ENCODE data around the gene STAT1.
"Not testable (repeated sequence)": the region's sequence is repeated elsewhere in the genome, so short reads cannot be mapped to it uniquely, and the experiment has no call there.

STAT1 gene

GRCh38 chr2:191006997-191007783 is 6.8 kb downstream of the STAT1 start:
- no peak for DNase-seq (ENCODE audit: low spot score)

DNA sequence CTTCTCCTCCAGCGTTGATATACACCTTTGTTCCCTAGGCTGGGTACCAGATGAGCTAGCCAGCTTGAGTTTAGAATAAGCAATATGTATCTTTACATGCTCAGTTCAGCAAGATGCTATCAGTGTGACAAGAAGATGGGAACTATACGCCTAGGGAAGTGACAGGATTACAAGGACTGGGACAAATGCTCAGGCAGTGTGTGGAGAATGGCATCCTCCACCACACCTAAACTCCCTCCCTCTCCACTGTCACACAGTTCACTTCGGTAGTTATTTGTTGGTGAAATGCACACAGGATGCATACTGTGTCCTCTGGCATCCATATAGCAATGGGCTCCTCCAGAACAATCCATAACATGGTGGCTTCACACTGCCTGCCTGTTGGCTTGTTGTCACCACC is 7.7 kb downstream of the STAT1 start:
- DNase-seq (ENCODE audit: low spot score): no peak

DNA sequence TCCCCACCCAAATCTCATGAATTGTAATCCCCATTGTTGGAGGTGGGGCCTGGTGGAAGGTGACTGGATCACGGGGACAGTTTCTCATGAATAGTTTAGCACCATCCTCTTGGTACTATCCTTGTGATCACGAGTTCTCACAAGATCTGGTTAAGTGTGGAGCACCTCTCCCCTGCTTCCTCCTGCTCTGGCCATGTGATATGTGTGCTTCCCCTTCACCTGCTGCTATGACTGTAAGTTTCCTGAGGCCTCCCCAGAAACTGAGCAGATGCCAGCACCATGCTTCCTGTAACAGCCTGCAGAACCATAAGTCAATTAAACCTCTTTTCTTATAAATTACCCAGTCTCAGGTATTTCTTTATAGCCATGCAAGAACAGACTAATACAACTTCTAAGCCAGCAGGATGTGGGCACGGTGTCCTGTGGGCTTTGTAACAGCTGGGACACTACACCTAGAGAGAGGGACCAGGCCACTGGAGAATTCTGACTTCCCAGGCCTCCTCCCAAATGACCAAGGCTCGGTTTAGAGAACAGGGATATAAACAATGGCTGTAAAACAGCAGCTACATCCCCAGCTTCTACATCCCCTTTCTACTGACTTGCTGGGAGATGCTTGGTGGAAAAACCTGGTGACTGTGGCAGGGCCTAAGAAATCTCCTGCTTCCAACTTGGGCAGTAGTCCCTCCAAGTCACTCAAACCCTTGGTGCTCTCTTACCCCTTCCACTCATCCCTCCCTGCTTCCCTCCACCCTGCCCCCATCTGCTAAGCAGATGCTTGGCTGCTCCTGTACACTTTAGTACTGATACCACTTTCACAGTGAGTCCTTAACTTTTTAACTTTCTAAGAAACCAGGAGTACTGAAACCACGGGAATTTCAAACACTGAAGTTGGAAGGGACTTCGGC is 10.3 kb downstream of the STAT1 start:
- DNase-seq (ENCODE audit: low spot score): no peak

DNA sequence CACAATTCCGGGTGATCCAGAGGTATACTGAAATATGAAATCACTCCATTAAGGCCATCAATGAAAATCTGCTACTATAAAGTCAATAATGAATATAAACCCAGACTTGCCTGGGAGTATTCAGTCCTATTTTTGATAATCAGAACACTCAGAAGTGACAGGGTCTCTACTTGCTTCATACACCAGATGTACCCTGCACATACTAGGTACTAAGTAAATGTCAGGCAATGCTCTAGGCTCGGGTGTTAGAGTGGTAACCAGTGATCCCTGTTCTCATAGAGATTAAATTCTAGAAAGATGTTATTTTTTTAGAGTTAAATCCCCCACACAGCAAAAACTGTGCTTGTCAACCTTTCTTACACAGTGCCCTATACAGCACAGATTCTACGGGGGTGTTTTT is 12.3 kb downstream of the STAT1 start:
- no peak for DNase-seq (ENCODE audit: low spot score)

GRCh38 chr2:191001032-191001431 is 12.9 kb downstream of the STAT1 start:
- no peak for DNase-seq (ENCODE audit: low spot score)

- no peak for DNase-seq (ENCODE audit: low spot score)
These were observed 13.9 kb downstream of the STAT1 start for GRCh38 chr2:190999949-191000665.

DNA sequence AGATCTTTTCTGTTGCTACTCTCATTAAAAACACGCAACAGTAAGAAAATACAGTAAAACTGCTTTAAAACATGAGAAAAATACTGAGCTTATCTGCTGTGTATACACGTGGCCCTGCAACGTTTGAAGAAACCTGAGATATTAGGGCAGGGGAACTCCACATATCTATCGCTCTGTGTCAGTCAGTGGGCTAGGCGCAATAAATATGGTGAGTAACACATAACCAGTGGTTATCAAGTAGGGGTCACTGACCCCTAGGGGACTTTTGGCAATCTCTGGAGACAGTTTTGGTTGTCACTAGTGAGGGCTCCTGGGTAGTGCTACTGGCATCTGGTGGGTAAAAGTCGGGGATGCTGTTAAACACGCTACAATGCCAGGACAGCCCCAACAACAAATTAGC is 14.9 kb downstream of the STAT1 start:
- no peak for DNase-seq (ENCODE audit: low spot score)

DNA sequence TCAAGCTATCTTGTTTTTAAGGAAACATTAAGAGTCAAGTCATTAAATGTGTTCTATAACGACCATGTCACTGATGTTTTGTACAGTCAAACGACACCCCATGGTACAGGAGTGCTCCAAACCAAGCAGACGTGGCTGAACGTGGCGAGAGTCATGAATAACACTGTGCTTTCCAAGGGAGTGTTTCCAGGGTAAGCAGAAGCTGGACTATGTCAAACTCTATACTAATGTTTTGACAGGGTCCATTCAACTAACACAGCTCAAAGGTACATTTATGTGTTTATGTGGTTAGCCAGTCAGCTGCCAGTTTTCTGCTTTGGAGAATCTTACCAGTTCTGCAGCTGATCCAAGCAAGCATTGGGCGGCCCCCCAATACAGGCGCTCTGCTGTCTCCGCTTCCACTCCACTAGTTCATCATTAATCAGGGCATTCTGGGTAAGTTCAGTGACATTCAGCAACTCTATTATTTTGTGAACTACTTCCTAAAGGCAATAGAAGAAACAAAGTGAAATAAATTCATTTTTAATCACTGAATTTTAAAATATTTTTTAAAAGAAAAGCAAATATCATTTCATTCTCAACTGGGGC is 16.4 kb downstream of the STAT1 start:
- DNase-seq (ENCODE audit: low spot score): no peak

- no peak for DNase-seq (ENCODE audit: low spot score)
These were observed 17.0 kb downstream of the STAT1 start for GRCh38 chr2:190996947-190997346.

- DNase-seq (ENCODE audit: low spot score): no peak
These were observed 17.5 kb downstream of the STAT1 start for GRCh38 chr2:190996338-190996946.

DNA sequence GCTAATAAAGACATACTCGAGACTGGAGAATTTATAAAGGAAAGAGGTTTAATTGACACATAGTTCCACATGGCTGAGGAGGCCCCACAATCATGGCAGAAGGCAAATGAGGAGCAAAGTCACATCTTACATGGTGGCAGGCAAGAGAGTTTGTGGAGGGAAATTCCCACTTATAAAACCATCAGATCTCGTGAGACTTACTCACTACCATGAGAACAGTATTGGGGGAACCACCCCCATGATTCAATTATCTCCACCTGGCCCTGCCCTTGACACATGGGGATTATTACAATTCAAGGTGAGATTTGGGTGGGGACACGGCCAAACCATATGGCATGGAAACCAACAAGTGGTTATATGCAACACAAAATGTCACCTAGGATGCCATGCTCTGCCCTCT is 18.7 kb downstream of the STAT1 start:
- not testable (repeated sequence) for DNase-seq (ENCODE audit: low spot score)

- DNase-seq (ENCODE audit: low spot score): no peak
These were observed 19.8 kb downstream of the STAT1 start for GRCh38 chr2:190994148-190994547.

DNA sequence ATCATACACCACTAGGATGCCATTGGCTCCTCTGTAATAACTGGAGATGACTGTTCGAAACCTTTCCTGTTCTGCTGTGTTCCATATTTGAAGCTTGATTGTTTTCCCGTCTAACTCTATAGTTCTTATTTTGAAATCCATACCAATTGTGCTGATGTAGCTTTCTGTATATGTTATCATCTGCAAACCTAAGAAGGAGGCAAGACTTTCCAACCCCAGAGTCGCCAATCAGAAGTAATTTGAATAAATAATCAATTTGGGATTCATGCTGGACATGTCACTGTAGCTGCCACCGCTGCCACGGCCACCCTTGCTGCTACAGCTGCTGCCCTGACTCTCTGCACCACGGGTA is 20.7 kb downstream of the STAT1 start:
- no peak for DNase-seq (ENCODE audit: low spot score)

DNA sequence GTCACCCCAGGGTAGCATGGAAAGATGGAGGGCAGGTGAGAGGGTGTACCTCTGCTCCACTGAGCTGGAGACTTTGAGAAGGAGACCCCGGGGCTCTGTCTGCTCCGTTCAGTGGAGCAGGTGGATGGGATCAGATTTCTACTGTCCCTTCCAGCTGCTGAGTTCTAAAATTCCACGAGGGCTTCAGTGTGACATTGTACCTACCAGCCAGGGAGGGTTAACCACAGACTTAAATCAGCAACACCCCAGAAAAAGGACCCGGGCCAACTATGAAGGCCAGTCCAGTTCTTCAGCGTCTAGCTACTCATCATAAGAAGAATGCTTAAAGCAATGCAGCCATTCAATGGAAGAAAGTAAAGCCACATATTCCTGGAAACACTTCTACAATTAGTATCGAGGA is 23.8 kb downstream of the STAT1 start:
- no peak for DNase-seq (ENCODE audit: low spot score)

- DNase-seq (ENCODE audit: low spot score): no peak
These were observed 25.1 kb downstream of the STAT1 start for GRCh38 chr2:190988910-190989309.

- DNase-seq (ENCODE audit: low spot score): no peak
These were observed 26.0 kb downstream of the STAT1 start for GRCh38 chr2:190987938-190988337.

DNA sequence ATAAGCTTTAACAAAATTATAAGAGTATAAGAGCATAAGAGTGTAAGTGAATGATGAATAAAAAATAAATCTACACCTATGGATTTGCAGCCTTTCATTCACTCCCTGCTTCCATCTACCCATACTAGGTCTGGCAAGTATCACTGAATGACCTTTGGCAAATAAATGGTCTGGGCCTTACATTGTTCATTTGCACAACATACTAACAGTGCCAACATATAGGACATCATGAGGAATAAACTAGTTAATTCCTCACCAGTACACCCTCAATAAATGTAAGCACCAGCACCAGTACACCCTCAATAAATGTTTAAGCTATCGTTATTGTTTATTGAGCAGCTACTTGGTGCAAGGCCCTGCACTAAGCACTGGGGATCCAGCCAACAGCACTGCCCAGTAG is 26.9 kb downstream of the STAT1 start:
- no peak for DNase-seq (ENCODE audit: low spot score)

GRCh38 chr2:190986221-190986953 is 27.6 kb downstream of the STAT1 start:
- DNase-seq (ENCODE audit: low spot score): no peak

DNA sequence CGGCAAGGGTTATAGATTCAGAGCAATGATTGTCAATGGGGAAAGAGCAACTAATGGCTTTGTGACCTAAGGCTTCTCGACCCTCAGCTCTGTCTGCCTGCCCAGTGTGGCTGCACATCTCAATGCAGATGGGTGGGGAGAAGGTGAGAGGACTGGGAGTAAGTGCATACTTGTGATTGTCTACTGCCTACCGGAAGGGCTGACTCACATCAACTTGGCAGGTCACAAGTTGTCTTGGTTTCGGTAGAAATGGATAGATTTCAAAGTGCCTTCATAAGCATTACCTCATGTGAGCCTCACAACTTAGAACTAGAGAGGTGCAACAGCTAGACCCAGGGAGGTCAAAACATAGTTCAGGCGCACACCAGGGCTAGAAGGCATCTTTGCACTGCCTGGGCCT is 29.4 kb downstream of the STAT1 start:
- no peak for DNase-seq (ENCODE audit: low spot score)

DNA sequence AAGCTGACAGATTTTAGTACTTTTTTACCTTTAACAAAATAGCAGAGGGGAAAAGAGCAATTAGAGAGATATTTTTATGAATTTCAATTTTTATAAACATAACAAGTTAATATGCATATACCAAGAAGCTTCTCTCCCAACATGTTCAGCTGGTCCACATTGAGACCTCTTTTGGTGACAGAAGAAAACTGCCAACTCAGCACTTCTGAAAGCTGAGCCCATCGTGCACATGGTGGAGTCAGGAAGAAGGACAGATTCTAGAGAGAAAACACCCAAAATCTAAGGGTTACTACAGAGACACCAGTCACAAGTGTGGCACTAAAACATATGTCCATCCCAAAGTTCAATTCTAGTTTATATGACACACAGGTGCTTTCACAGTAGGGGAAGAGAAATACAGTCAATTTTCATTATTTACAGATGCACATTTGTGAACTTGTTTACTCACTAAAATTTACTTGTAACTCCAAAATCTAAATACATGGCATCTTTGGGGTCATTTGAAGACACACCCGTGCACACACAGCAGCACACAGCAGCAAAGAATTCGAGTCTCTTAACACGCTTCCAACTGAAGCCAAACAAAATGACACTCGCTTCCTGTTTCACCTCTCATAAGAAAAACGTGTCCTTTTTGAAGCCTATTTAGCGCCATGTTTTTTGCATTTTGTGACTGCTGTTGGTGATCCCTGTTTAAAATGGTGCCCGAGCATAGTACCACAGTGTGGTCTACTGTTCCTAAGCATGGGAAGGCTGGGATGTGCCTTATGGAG is 31.5 kb downstream of the STAT1 start:
- DNase-seq (ENCODE audit: low spot score): no peak
